Neural cell (in vitro differentiated cells): ENCODE measurements around the gene DHRS3. TPM values are rescaled to one million over a fixed set of nuclear protein-coding genes. Genes with fewer than 3 reads are reported as not detected.

Experiments used
- H2AFZ ChIP-seq: fragments of 200-600, 300-800 bp; sonication (generic), shearing (Covaris generic); 2 replicates; pipeline ENCODE4 v1.6.0; 2014; ENCODE audit warnings: low read depth, mild to moderate bottlenecking, antibody characterized with exemption, low read length, moderate library complexity
- H3F3A ChIP-seq: fragments of 200-600 bp; shearing (Covaris generic); 2 replicates; pipeline ENCODE4 v1.6.1; 2016; ENCODE audit warnings: mild to moderate bottlenecking, moderate library complexity, mixed read lengths, antibody characterized with exemption, low read length; ENCODE audit not compliant: insufficient read depth, poor library complexity, severe bottlenecking
- H3K27ac ChIP-seq: fragments of 200-600, 300-800 bp; sonication (generic), shearing (Covaris generic); 2 replicates; pipeline ENCODE4 v1.5.1; 2014; ENCODE audit warnings: mild to moderate bottlenecking, low read length, moderate library complexity
- H3K27me3 ChIP-seq: fragments of 300-800, 200-600 bp; sonication (generic), shearing (Covaris generic); 2 replicates; pipeline ENCODE4 v1.6.0; 2014; ENCODE audit warnings: mild to moderate bottlenecking, low read depth, low read length, moderate library complexity; ENCODE audit not compliant: insufficient read depth
- H3K36me3 ChIP-seq: fragments of 300-800, 200-600 bp; sonication (generic), shearing (Covaris generic); 2 replicates; pipeline ENCODE4 v1.5.1; 2014; ENCODE audit warnings: mild to moderate bottlenecking, antibody characterized with exemption, low read length, moderate library complexity; ENCODE audit not compliant: insufficient read depth
- H3K4me2 ChIP-seq: fragments of 300-800, 200-600 bp; sonication (generic), shearing (Covaris generic); 2 replicates; pipeline ENCODE4 v1.6.0; 2014; ENCODE audit warnings: mild to moderate bottlenecking, low read length
- H3K4me3 ChIP-seq: fragments of 300-800, 200-600 bp; sonication (generic), shearing (Covaris generic); 2 replicates; pipeline ENCODE4 v1.5.1; 2014; ENCODE audit warnings: mild to moderate bottlenecking, low read length, moderate library complexity
- H3K79me2 ChIP-seq: fragments of 200-600 bp; shearing (Covaris generic); replicated peaks from 2 replicates; pipeline ENCODE4 v1.6.0; 2014; ENCODE audit warnings: mild to moderate bottlenecking, low read length, moderate library complexity; ENCODE audit not compliant: insufficient read depth
- H3K9ac ChIP-seq: fragments of 300-800, 200-600 bp; sonication (generic), shearing (Covaris generic); 2 replicates; pipeline ENCODE4 v1.6.1; 2016; ENCODE audit warnings: mild to moderate bottlenecking, low read length, mixed read lengths
- H3K9me2 ChIP-seq: fragments of 200-600 bp; shearing (Covaris generic); 2 replicates; pipeline ENCODE4 v1.6.1; 2016; ENCODE audit warnings: mild to moderate bottlenecking, low read length, mixed read lengths; ENCODE audit not compliant: insufficient read depth
- H3K9me3 ChIP-seq: fragments of 200-600, 300-800 bp; sonication (generic), shearing (Covaris generic); 2 replicates; pipeline ENCODE4 v1.6.1; 2016; ENCODE audit warnings: mild to moderate bottlenecking, mixed run types, low read length, moderate library complexity, mixed read lengths
- H4K20me1 ChIP-seq: fragments of 200-600 bp; shearing (Covaris generic); 2 replicates; pipeline ENCODE4 v1.6.1; 2016; ENCODE audit warnings: mild to moderate bottlenecking, mixed run types; ENCODE audit not compliant: insufficient read depth
- EP300 ChIP-seq: fragments of 450-650 bp; conservative IDR thresholded peaks from 2 replicates; pipeline ENCODE4 v1.6.1; 2014; ENCODE audit warnings: antibody characterized with exemption, mild to moderate bottlenecking, moderate library complexity; ENCODE audit not compliant: poor library complexity, severe bottlenecking
- EZH2 ChIP-seq: fragments of 200-600, 300-800 bp; shearing (Covaris generic), sonication (generic); IDR thresholded peaks from 2 replicates; pipeline ENCODE4 v1.6.1; 2014; ENCODE audit warnings: antibody characterized with exemption, low read length, borderline replicate concordance, mild to moderate bottlenecking; ENCODE audit not compliant: insufficient read depth, poor library complexity, severe bottlenecking
- MXI1 ChIP-seq: fragments of 450-650 bp; conservative IDR thresholded peaks from 2 replicates; pipeline ENCODE4 v1.6.1; 2014; ENCODE audit warnings: antibody characterized with exemption, mild to moderate bottlenecking; ENCODE audit not compliant: poor library complexity, severe bottlenecking
- POLR2AphosphoS5 ChIP-seq: IDR thresholded peaks from 2 replicates; pipeline ENCODE4 v1.6.1; 2012
- RAD21 ChIP-seq: fragments of 450-650 bp; conservative IDR thresholded peaks from 2 replicates; pipeline ENCODE4 v1.6.1; 2014; ENCODE audit warnings: antibody characterized with exemption, mild to moderate bottlenecking, moderate library complexity
- SMC3 ChIP-seq: fragments of 450-650 bp; conservative IDR thresholded peaks from 2 replicates; pipeline ENCODE4 v1.6.1; 2014; ENCODE audit warnings: antibody characterized with exemption, mild to moderate bottlenecking, moderate library complexity; ENCODE audit not compliant: poor library complexity
- TAF1 ChIP-seq: IDR thresholded peaks from 2 replicates; pipeline ENCODE4 v1.6.1; 2012; ENCODE audit warnings: low read depth
- polyA plus RNA-seq: library from polyadenylated mRNA; depleted of rRNA; stranded (reverse); fragments of >200 nt; gene quantifications from 2 replicates; pipeline ENCODE4 v1.2.3, GENCODE V29; 2014
- TF ChIP-seq, protein P1 (sequence below): fragments of 450-650 bp; IDR thresholded peaks from 2 replicates; pipeline ENCODE4 v1.5.1; 2014; ENCODE audit warnings: antibody characterized with exemption, mild to moderate bottlenecking, moderate library complexity; ENCODE audit not compliant: poor library complexity, severe bottlenecking
- TF ChIP-seq, protein P2 (sequence below): IDR thresholded peaks from 2 replicates; pipeline ENCODE4 v1.6.1; 2012; ENCODE audit warnings: borderline replicate concordance

The DHRS3 gene
- polyA plus RNA-seq, 1 donor from 2014 or later, result 0.22 TPM

DNA sequence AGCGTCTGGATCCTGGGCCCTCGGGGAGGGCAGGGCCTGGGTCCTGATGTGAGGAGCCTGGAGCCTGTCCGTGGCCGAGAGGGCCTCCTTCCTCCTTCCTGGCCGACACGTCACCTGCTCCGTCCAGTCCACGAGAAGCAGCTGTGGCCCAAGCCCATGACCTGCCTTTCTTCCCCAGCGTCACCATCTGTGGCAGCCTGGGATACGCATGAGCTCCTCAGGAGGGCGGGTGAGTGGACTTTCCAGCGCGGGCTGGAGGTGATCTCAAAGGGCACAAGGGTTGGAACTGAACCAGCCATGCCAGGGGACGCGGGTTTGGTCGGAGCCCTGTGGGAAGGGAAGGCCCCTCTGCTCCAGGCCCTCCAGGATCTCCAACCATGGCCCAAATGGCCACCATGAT lies 90.4 kb downstream of the DHRS3 start:
- Histone ChIP-seq H3K36me3 (no peaks in the 10 kb centered on the region), H2AFZ (no peak overlapping the region), H3K4me2 (no peak overlapping the region), H4K20me1 (no peaks in the 10 kb centered on the region), H3K27me3 (no peaks in the 10 kb centered on the region), H3K27ac (no peak overlapping the region), H3F3A (no peaks in the 10 kb centered on the region), H3K9me3 (no peaks in the 10 kb centered on the region), H3K79me2 (no peaks in the 10 kb centered on the region), H3K9me2 (no peaks in the 10 kb centered on the region), H3K4me3 (no peak overlapping the region), H3K9ac (no peak overlapping the region)
- TF ChIP-seq EZH2 (no peak), RAD21 (no peak), SMC3 (no peak), TAF1 (no peak), MXI1 (no peak), EP300 (no peak), POLR2AphosphoS5 (no peak)
- TF ChIP-seq, protein P1, sequence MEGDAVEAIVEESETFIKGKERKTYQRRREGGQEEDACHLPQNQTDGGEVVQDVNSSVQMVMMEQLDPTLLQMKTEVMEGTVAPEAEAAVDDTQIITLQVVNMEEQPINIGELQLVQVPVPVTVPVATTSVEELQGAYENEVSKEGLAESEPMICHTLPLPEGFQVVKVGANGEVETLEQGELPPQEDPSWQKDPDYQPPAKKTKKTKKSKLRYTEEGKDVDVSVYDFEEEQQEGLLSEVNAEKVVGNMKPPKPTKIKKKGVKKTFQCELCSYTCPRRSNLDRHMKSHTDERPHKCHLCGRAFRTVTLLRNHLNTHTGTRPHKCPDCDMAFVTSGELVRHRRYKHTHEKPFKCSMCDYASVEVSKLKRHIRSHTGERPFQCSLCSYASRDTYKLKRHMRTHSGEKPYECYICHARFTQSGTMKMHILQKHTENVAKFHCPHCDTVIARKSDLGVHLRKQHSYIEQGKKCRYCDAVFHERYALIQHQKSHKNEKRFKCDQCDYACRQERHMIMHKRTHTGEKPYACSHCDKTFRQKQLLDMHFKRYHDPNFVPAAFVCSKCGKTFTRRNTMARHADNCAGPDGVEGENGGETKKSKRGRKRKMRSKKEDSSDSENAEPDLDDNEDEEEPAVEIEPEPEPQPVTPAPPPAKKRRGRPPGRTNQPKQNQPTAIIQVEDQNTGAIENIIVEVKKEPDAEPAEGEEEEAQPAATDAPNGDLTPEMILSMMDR, result no peak
- TF ChIP-seq, protein P2, sequence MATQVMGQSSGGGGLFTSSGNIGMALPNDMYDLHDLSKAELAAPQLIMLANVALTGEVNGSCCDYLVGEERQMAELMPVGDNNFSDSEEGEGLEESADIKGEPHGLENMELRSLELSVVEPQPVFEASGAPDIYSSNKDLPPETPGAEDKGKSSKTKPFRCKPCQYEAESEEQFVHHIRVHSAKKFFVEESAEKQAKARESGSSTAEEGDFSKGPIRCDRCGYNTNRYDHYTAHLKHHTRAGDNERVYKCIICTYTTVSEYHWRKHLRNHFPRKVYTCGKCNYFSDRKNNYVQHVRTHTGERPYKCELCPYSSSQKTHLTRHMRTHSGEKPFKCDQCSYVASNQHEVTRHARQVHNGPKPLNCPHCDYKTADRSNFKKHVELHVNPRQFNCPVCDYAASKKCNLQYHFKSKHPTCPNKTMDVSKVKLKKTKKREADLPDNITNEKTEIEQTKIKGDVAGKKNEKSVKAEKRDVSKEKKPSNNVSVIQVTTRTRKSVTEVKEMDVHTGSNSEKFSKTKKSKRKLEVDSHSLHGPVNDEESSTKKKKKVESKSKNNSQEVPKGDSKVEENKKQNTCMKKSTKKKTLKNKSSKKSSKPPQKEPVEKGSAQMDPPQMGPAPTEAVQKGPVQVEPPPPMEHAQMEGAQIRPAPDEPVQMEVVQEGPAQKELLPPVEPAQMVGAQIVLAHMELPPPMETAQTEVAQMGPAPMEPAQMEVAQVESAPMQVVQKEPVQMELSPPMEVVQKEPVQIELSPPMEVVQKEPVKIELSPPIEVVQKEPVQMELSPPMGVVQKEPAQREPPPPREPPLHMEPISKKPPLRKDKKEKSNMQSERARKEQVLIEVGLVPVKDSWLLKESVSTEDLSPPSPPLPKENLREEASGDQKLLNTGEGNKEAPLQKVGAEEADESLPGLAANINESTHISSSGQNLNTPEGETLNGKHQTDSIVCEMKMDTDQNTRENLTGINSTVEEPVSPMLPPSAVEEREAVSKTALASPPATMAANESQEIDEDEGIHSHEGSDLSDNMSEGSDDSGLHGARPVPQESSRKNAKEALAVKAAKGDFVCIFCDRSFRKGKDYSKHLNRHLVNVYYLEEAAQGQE, result no peak

GRCh38 chr1:12525311-12526181 lies 92.5 kb downstream of the DHRS3 start:
- no peaks in the 10 kb centered on the region for H3K9me2 ChIP-seq
- no peaks in the 10 kb centered on the region for H3K79me2 ChIP-seq
- no peak for TF ChIP-seq RAD21
- TF ChIP-seq, protein P2, result no peak
- TF ChIP-seq EP300, result no peak
- no peak for TF ChIP-seq POLR2AphosphoS5
- TF ChIP-seq EZH2, result no peak
- TF ChIP-seq, protein P1, result no peak
- TF ChIP-seq MXI1, result no peak
- no peak for TF ChIP-seq TAF1
- TF ChIP-seq SMC3, result no peak
- no peak overlapping the region for H3K4me2 ChIP-seq
- no peaks in the 10 kb centered on the region for H3F3A ChIP-seq
- no peak overlapping the region for H3K4me3 ChIP-seq
- no peak overlapping the region for H3K9ac ChIP-seq
- H2AFZ ChIP-seq, result no peak overlapping the region
- H3K27ac ChIP-seq, result no peak overlapping the region
- H3K36me3 ChIP-seq, result no peaks in the 10 kb centered on the region
- H4K20me1 ChIP-seq, result no peaks in the 10 kb centered on the region
- no peaks in the 10 kb centered on the region for H3K27me3 ChIP-seq
- H3K9me3 ChIP-seq, result no peaks in the 10 kb centered on the region
